ENCODE data around the gene CRELD1. TPM values are rescaled to one million over a fixed set of nuclear protein-coding genes. Genes with fewer than 3 reads are reported as not detected.

CRELD1 gene
- total and polyA plus RNA-seq, 2 of the 4 experiments (the other 2 are of a cell fraction): 8.6 to 25.7 TPM

DNA sequence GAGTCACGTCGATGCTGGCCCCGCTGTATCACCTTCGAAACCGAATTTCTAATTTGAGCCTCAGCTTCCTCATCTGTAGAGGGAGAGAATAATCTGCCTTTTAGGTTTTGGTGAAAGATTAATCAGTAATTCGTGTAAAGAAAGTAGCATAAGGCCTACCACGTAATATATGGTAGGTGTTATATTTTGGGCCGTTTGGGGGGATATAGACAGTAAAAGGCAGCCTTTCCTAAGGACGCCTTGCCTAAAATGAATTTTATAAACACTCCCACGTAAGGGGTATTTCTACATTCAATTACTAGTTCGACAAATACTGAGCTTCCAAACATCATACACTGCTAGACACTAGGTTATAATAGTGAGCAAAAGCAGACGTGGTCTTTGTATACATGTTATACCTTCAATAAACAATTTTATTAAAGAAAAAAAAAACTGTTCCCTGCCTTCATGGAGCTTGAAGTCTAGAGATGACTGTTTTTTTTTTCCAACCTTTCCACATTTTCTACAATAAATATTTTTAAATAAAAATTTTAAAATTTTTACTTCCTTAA lies 42.5 kb upstream of the CRELD1 start:
- Histone ChIP-seq H3K14ac (replicated peaks; ENCODE audit: low read depth, low read length) (peak overlapping the region; percentile 99), H2AFZ (replicated peaks; ENCODE audit: low read length, poor library complexity) (peak overlapping the region; percentile 100), H2BK15ac (ENCODE audit: low read depth, low read length) (no peak overlapping the region), H4K5ac (ENCODE audit: low read depth, low read length) (peak overlapping the region; percentile 85; the same call in 1 of the 2 replicates), H3K4ac (ENCODE audit: low read depth, low read length) (peak overlapping the region; percentile 97), H3K56ac (ENCODE audit: extremely low read depth, insufficient read depth, low read length) (peak overlapping the region; percentile 81), H3K4me2 (ENCODE audit: low read depth, low read length) (peak overlapping the region; percentile 93), H4K8ac (ENCODE audit: low read depth in 2 of 2, low read length in 2 of 2) (peak overlapping the region; percentile 96 to 98), H4K91ac (ENCODE audit: insufficient read depth, low read depth, low read length) (peak overlapping the region; percentile 83), H2AK5ac (ENCODE audit: low read depth, low read length) (peak overlapping the region; percentile 82), H3K9me3 (ENCODE audit: control insufficient read depth, insufficient read depth, low read length) (no peaks in the 10 kb centered on the region), H2BK5ac (ENCODE audit: low read depth, low read length, poor library complexity, severe bottlenecking) (peak overlapping the region; percentile 97), H3K79me1 (ENCODE audit: low read depth in 1 of 2, low read length in 2 of 2) (peaks cover 26 to 39% of the 10 kb centered on the region in 2 experiments), H2AK9ac (replicated peaks; ENCODE audit: low read depth, low read length, poor library complexity) (peak overlapping the region; percentile 99), H3K18ac (ENCODE audit: low read depth, low read length) (peak overlapping the region; percentile 61; the same call in 1 of the 2 replicates), H3K9ac (ENCODE audit: low read depth, low read length) (peak overlapping the region; percentile 93), H3K4me1 (ENCODE audit: control insufficient read depth, insufficient read depth, low read length) (peaks cover 2% of the 10 kb centered on the region; the same call in 1 of the 2 replicates), H3K23ac (ENCODE audit: low read depth, low read length) (peak overlapping the region; percentile 96; the same call in 1 of the 2 replicates), H3K27ac (ENCODE audit: insufficient read depth, low read length) (peak overlapping the region; percentile 97), H2BK20ac (ENCODE audit: low read depth, low read length) (no peak overlapping the region), H3K27me3 (ENCODE audit: control insufficient read depth, insufficient read depth, low read length) (no peaks in the 10 kb centered on the region), H3K9me1 (ENCODE audit: insufficient read depth, low read length) (0 out of 2 replicates have a peak, but pooled peaks cover 6% of the 10 kb centered on the region), H4K20me1 (ENCODE audit: insufficient read depth, low read length) (no peaks in the 10 kb centered on the region; the same call in 1 of the 2 replicates), H2BK120ac (ENCODE audit: low read depth, low read length) (no peak overlapping the region), H3K4me3 (ENCODE audit: insufficient read depth, low read depth, low read length) (peak overlapping the region; percentile 79), H3K36me3 (ENCODE audit: control insufficient read depth, insufficient read depth, low read length) (peaks cover 15% of the 10 kb centered on the region)
- DNase-seq (no peak), ATAC-seq (ENCODE audit: low read depth) (no peak)
- in situ Hi-C loops (cut with MboI; ENCODE audit: low sequenced_read_pairs): no loop called here
- intact Hi-C loops (cut with micrococcal nuclease): loop anchor here (2.0 kb wide), 1 partner anchor 42 kb away; no protein-coding TSS in a partner anchor
- dilution Hi-C loops (cut with HindIII; ENCODE audit: low sequenced_read_pairs, unreplicated experiment): no loop called here
- TF ChIP-seq MAZ (IDR thresholded peaks at IDR 0.05; ENCODE audit: borderline replicate concordance, low read depth, low read length) (no peak), MXI1 (IDR thresholded peaks at IDR 0.05; ENCODE audit: borderline replicate concordance, low read depth, low read length) (no peak), NFE2L2 (IDR thresholded peaks at IDR 0.05; ENCODE audit: low read depth, low read length) (no peak), RAD21 (IDR thresholded peaks at IDR 0.05; ENCODE audit: low read length) (no peak), BHLHE40 (IDR thresholded peaks at IDR 0.05; ENCODE audit: low read depth, low read length) (no peak), FOS (IDR thresholded peaks at IDR 0.05; ENCODE audit: low read depth, low read length) (no peak), CHD1 (IDR thresholded peaks at IDR 0.05; ENCODE audit: low read depth, low read length) (no peak)
- TF ChIP-seq, protein P1, sequence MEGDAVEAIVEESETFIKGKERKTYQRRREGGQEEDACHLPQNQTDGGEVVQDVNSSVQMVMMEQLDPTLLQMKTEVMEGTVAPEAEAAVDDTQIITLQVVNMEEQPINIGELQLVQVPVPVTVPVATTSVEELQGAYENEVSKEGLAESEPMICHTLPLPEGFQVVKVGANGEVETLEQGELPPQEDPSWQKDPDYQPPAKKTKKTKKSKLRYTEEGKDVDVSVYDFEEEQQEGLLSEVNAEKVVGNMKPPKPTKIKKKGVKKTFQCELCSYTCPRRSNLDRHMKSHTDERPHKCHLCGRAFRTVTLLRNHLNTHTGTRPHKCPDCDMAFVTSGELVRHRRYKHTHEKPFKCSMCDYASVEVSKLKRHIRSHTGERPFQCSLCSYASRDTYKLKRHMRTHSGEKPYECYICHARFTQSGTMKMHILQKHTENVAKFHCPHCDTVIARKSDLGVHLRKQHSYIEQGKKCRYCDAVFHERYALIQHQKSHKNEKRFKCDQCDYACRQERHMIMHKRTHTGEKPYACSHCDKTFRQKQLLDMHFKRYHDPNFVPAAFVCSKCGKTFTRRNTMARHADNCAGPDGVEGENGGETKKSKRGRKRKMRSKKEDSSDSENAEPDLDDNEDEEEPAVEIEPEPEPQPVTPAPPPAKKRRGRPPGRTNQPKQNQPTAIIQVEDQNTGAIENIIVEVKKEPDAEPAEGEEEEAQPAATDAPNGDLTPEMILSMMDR (conservative IDR thresholded peaks at IDR 0.05; ENCODE audit: low read depth, low read length): no peak
- no CpG with 5 or more reads among the region's 12 CpGs for WGBS, 2 experiments (ENCODE audit: extremely low coverage in 2 of 2, insufficient read length in 1 of 2)
- ChIA-PET POLR2A (ENCODE audit: unreplicated experiment) (no interaction called here), CTCF (interaction anchor here (1.0 kb wide), 1 partner anchor 55 kb away, joined by 3 read pairs; no protein-coding TSS in a partner anchor)
- no TSS peak for BruUV-seq (replicated peaks)

All from IMR-90 (cell line).